HUES64 (cell line): ENCODE results near the gene FAM110C.
"Not testable (repeated sequence)": the region's sequence is repeated elsewhere in the genome, so short reads cannot be mapped to it uniquely, and the experiment has no call there.

Source experiments
- H3K27ac ChIP-seq: 2 replicates; pipeline ENCODE4 v1.7.0; 2013; ENCODE audit warnings: low read depth, low read length, inconsistent platforms
- H3K27me3 ChIP-seq: 2 replicates; pipeline ENCODE4 v1.6.1; 2013; ENCODE audit warnings: mild to moderate bottlenecking, low read length; ENCODE audit not compliant: insufficient read depth
- H3K36me3 ChIP-seq: 2 replicates; pipeline ENCODE4 v1.6.1; 2013; ENCODE audit warnings: mild to moderate bottlenecking, low read length; ENCODE audit not compliant: insufficient read depth
- H3K4me1 ChIP-seq: 2 replicates; pipeline ENCODE4 v1.6.1; 2013; ENCODE audit warnings: mild to moderate bottlenecking, low read length, moderate library complexity; ENCODE audit not compliant: insufficient read depth
- H3K4me3 ChIP-seq: 2 replicates; pipeline ENCODE4 v1.5.1; 2013; ENCODE audit warnings: mild to moderate bottlenecking, low read length, moderate library complexity
- H3K9ac ChIP-seq: 2 replicates; pipeline ENCODE4 v1.6.1; 2013; ENCODE audit warnings: mild to moderate bottlenecking, low read depth, low read length
- H3K9me3 ChIP-seq: 2 replicates; pipeline ENCODE4 v1.6.1; 2013; ENCODE audit warnings: low read depth, low read length; ENCODE audit not compliant: insufficient read depth
- WGBS: fragments of 150-250, 120-280 bp; methylation state at CpG from one replicate; pipeline ENCODE4 v1.1.7; 2013; ENCODE audit warnings: missing lambda C conversion rate; 5-methylcytosine and 5-hydroxymethylcytosine counted together

FAM110C gene

DNA sequence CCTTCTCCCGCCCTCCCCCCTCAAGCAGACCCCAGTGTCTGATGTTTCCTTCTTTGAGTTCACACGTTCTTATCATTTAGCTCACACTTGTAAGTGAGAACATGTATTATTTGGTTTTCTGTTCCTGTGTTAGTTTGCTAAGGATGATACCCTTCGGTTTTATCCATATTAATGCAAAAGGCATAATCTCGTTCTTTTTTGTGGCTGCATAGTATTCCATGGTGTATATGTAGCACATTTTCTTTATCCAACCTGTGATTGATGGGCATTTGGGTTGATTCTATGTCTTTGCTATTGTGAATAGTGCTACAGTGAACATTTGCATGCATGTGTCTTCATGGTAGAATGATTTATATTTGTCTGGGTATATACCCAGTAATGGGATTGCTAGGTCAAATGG lies 24.1 kb downstream of the FAM110C start:
- H3K4me3 ChIP-seq, H3K4me1 ChIP-seq, H3K27me3 ChIP-seq, H3K9me3 ChIP-seq, H3K36me3 ChIP-seq, H3K27ac ChIP-seq, H3K9ac ChIP-seq: not testable (repeated sequence)
- 94% methylated on average over 4 of the region's 4 CpGs for WGBS

DNA sequence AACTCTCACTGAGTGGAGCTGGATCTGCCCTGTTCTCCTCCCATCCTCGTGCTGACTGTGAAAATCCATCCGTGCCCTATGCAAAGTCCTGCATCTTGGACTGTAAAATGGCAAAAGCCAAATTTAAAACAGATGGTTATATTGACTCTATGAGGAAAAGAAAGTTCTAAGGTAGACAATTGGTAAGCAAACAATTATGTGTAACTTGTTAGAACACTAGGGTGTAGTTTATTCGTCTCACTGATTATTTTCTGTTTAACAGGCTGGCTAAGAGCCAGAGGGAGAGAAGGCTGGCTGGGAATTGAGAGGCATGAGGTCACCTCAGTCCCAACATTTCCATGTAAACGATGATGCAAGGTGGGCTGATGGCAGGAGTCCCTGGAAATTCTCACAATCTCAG lies 26.0 kb downstream of the FAM110C start:
- H3K4me3 ChIP-seq, H3K9me3 ChIP-seq, H3K4me1 ChIP-seq, H3K27me3 ChIP-seq, H3K27ac ChIP-seq, H3K36me3 ChIP-seq, H3K9ac ChIP-seq: not testable (repeated sequence)
- WGBS = 82% methylated on average over 3 of the region's 4 CpGs

DNA sequence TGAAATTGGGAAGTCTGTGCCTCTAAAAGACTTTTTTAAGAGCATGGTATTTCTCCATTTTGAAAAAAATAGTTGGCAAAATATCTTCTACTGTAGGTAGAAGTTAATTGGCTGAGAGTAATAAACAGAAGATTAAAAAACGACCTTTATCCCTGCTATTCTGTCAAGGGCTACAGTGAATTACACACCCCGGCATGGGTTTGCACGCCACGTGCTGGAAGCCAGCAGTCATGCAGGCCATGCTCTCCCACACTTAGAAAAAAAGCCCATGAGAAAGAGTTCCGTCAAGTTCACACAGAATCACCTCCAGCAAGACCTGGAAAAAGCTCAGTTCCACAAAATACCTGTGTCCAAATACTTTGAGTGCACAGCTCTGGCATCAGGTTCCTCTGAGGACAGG lies 26.8 kb downstream of the FAM110C start:
- H3K4me3 ChIP-seq = no peak overlapping the region
- no peak overlapping the region for H3K27ac ChIP-seq
- H3K36me3 ChIP-seq = no peaks in the 10 kb centered on the region
- no peaks in the 10 kb centered on the region for H3K27me3 ChIP-seq
- H3K9me3 ChIP-seq = no peaks in the 10 kb centered on the region
- WGBS = 90% methylated on average over 5 of the region's 5 CpGs
- no peak overlapping the region for H3K9ac ChIP-seq
- no peaks in the 10 kb centered on the region for H3K4me1 ChIP-seq

DNA sequence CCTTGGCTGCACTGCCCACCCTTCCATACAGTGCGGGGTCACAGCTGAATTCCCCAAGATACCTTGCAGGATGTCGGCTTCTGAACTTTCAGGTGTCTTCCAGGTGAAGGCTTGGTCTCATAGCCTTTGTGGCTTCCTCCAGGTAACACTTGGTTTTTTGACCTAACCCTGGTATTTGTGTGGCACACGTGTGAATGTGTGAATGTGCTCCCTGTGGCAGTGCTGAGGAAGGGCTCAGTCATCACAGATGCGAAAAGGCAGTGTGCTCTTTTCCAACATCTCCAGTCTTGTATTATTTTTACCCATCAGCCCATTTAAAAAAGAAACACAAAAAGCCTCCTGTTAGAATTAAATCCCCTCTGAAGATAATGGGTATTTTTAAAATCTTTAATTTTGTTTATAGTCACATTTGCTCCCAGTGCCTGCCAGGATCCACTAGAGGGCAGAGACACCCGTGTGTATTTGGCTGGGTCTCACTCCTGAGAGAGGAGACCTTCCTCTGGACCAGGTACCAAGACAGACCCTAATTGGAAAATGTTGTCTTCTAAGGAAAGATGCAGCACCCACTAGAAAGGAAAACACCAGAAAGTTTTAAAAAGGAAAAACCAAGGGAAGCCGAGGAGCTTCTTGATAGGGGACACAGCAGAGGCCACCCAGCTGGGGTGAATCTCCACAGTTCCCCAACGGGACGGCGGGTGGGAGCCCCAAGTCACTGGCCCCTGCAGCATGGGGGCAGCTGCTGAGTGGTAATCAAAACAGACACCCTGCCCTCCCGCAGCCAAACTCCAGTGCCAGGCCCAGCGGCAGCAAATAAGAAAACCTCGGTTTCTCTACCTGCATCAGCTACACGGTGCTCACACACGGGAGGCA lies 27.7 kb downstream of the FAM110C start:
- Histone ChIP-seq H3K36me3 (no peaks in the 10 kb centered on the region), H3K4me3 (no peak overlapping the region), H3K9ac (no peak overlapping the region), H3K9me3 (no peaks in the 10 kb centered on the region), H3K27ac (no peak overlapping the region), H3K27me3 (no peaks in the 10 kb centered on the region), H3K4me1 (no peaks in the 10 kb centered on the region)
- WGBS = 87% methylated on average over 14 of the region's 14 CpGs

DNA sequence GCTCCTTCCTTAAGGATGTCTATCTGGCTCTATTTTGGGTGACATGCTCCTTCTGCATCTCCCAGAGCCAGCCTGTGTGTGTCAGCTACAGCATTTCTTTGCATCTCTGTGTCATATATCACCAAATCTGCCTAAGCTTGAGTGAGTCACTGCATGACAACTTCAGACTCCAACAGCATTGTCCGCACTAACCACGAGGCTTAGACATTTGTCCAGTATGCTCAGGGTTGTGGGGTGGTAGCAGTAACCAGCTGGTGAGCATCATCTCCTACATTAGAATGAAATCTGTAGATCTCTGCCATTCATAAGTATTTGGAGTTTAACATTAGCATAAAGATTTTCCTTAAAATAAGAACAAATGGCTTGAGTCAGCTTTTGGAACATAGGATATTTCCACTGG lies 30.4 kb downstream of the FAM110C start:
- not testable (repeated sequence) for H3K27me3 ChIP-seq, H3K27ac ChIP-seq, H3K9me3 ChIP-seq, H3K9ac ChIP-seq, H3K4me3 ChIP-seq, H3K36me3 ChIP-seq, H3K4me1 ChIP-seq
- WGBS = 85% methylated on average over 2 of the region's 2 CpGs

DNA sequence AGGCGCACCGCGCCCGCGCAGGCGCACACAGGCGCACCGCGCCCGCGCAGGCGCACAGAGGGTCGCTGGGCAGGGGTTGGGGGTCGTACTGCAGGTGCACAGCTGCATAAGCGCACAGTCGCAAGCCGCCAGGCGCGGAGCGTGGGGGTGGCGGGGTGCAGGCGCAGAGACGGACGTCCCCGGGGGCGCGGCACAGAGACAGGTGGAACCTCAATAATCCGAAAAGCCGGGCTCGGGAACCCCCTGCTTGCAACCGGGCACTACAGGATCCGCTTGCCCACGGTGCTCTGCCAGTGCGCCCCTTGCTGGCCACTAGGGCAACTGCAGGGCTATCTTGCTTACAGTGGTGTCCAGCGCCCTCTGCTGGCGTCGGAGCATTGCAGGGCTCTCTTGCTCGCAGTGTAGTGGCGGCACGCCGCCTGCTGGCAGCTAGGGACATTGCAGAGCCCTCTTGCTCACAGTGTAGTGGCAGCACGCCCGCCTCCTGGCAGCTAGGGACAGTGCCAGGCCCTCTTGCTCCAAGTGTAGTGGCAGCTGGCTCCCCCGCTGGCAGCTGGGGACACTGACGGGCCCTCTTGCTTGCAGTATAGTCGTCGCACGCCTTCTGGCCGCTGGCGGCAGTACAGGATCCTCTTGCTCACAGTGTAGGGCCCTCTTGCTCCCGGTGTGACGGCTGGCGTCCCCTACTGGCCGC lies 34.9 kb downstream of the FAM110C start:
- no peaks in the 10 kb centered on the region for H3K4me1 ChIP-seq
- no peaks in the 10 kb centered on the region for H3K27me3 ChIP-seq
- no peak overlapping the region for H3K4me3 ChIP-seq
- H3K9ac ChIP-seq = no peak overlapping the region
- peaks cover 10% of the 10 kb centered on the region for H3K9me3 ChIP-seq
- no peak overlapping the region for H3K27ac ChIP-seq
- 92% methylated on average over 54 of the region's 54 CpGs for WGBS
- no peaks in the 10 kb centered on the region for H3K36me3 ChIP-seq

DNA sequence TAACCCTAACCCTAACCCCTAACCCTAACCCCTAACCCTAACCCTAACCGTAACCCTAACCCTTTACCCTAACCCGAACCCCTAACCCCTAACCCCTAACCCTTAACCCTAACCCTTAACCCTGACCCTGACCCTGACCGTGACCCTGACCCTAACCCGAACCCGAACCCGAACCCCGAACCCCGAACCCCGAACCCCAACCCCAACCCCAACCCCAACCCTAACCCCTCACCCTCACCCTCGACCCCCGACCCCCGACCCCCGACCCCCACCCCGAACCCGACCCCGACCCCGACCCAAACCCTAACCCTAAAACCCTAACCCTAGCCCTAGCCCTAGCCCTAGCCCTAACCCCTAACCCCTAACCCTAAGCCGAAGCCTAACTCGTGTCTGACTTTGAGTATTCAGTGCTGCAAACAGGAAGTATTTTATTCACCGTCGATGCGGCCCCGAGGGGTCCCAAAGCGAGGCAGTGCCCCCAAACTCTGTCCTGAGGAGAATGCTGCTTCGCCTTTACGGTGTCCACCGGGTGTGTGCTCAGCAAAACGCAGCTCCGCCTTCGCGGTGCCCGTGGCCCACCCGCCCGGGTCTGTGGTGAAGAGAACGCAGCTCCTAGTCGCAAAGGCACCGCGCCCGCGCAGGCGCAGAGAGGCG lies 36.0 kb downstream of the FAM110C start:
- H3K27me3 ChIP-seq = no peaks in the 10 kb centered on the region
- WGBS = 95% methylated on average over 32 of the region's 42 CpGs
- no peak overlapping the region for H3K4me3 ChIP-seq
- no peak overlapping the region for H3K9ac ChIP-seq
- H3K4me1 ChIP-seq = no peaks in the 10 kb centered on the region
- no peaks in the 10 kb centered on the region for H3K36me3 ChIP-seq
- no peak overlapping the region for H3K27ac ChIP-seq
- H3K9me3 ChIP-seq = peaks cover 10% of the 10 kb centered on the region
